ENCODE data around the gene DISP3. TPM values are rescaled to one million over a fixed set of nuclear protein-coding genes. Genes with fewer than 3 reads are reported as not detected.

The DISP3 gene, protein sequence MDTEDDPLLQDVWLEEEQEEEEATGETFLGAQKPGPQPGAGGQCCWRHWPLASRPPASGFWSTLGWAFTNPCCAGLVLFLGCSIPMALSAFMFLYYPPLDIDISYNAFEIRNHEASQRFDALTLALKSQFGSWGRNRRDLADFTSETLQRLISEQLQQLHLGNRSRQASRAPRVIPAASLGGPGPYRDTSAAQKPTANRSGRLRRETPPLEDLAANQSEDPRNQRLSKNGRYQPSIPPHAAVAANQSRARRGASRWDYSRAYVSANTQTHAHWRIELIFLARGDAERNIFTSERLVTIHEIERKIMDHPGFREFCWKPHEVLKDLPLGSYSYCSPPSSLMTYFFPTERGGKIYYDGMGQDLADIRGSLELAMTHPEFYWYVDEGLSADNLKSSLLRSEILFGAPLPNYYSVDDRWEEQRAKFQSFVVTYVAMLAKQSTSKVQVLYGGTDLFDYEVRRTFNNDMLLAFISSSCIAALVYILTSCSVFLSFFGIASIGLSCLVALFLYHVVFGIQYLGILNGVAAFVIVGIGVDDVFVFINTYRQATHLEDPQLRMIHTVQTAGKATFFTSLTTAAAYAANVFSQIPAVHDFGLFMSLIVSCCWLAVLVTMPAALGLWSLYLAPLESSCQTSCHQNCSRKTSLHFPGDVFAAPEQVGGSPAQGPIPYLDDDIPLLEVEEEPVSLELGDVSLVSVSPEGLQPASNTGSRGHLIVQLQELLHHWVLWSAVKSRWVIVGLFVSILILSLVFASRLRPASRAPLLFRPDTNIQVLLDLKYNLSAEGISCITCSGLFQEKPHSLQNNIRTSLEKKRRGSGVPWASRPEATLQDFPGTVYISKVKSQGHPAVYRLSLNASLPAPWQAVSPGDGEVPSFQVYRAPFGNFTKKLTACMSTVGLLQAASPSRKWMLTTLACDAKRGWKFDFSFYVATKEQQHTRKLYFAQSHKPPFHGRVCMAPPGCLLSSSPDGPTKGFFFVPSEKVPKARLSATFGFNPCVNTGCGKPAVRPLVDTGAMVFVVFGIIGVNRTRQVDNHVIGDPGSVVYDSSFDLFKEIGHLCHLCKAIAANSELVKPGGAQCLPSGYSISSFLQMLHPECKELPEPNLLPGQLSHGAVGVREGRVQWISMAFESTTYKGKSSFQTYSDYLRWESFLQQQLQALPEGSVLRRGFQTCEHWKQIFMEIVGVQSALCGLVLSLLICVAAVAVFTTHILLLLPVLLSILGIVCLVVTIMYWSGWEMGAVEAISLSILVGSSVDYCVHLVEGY (N-terminal part only)
- total RNA-seq (2022; extraction: Qiagen RNA extraction), result 0.41 to 0.78 TPM (median 0.69 TPM) in 5 replicates

DNA sequence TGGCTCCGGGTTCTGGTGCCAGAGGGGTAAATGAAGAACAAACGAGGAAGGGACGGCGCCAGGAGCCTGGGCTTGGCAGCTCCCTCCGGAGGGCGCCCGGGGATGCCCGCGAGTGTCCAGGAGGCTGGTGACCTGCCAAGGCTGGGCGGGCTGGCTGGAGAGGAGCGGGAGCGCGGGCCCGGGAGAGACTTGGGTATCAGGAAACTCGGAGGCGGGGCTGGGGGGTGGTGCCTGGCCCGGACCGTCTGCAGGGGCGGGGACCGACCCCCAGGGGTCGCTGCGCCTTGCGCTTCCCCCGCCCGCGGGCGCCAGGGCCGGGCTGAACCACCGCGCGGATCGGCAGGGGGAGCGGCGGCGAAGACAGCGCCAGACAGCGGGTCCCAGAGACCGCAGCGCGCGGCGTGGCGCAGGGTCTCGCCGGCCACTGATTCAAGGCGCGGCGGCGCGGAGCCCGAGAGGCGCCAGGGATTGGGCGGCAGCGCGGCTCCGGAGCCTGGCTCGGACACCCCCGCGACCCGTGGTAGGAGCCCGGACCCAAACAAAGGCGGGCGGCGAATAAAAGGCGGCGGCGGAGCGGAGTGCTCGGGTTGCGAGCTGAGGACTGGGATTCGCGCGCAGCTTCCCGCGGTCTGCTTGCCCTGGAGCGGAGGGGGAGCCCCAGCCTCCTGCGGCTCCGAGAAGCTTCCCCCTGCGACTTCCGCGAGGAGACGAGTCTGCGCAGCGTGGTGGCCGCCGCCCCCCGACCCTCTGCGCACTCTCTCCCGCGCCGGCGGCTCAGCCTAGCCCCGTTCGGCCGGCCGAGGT, at the start of gene DISP3:
TSS of gene DISP3 (plus strand) at position 585 of the 804 bp plus-strand sequence. CDS start 21,838 bp downstream, outside the sequence.

Other genes with a start within 250 kb of the DISP3 start
- gene MTOR, start 216.6 kb upstream of the DISP3 start, total RNA-seq (2022; extraction: Qiagen RNA extraction), result 13.3 to 16.5 TPM (median 14.9 TPM) in 5 replicates
- gene UBIAD1, start 206.0 kb upstream of the DISP3 start, total RNA-seq (2022; extraction: Qiagen RNA extraction), result 15.1 to 19.0 TPM (median 16.6 TPM) in 5 replicates
- gene FBXO2, start 175.3 kb downstream of the DISP3 start, total RNA-seq (2022; extraction: Qiagen RNA extraction), result 6.7 to 10.4 TPM (median 7.6 TPM) in 5 replicates
- 11.4 to 17.0 TPM (median 16.4 TPM) in 5 replicates for gene FBXO44, start 175.7 kb downstream of the DISP3 start, total RNA-seq (2022; extraction: Qiagen RNA extraction)
- gene FBXO6, start 185.0 kb downstream of the DISP3 start, total RNA-seq (2022; extraction: Qiagen RNA extraction), result 6.6 to 8.7 TPM (median 7.3 TPM) in 5 replicates
- 39.7 to 47.2 TPM (median 45.9 TPM) in 5 replicates for gene MAD2L2, start 202.0 kb downstream of the DISP3 start, total RNA-seq (2022; extraction: Qiagen RNA extraction)
- 0.03 to 0.11 TPM (median 0.06 TPM) in 5 replicates for gene DRAXIN, start 212.6 kb downstream of the DISP3 start, total RNA-seq (2022; extraction: Qiagen RNA extraction)